AG04450 (cell line): Measurements from ENCODE around the gene BID. TPM values are rescaled to one million over a fixed set of nuclear protein-coding genes. Genes with fewer than 3 reads are reported as not detected.

ENCODE experiments used
- CTCF ChIA-PET: fragments of 300-600, 350-600 bp; formaldehyde crosslinking; extraction: SDS; loops from one replicate; lab custom pipeline; 2022; ENCODE audit warnings: antibody characterized with exemption, inconsistent platforms; lab: Charles Lee
- POLR2A ChIA-PET: fragments of 350-600 bp; formaldehyde crosslinking; extraction: SDS; loops from one replicate; lab custom pipeline; 2021; ENCODE audit warnings: antibody characterized with exemption, inconsistent platforms; lab: Yijun Ruan, JAX
- DNase-seq: peaks from one replicate; pipeline ENCODE4 v3.0.0-alpha.2; 2011; ENCODE audit warnings: low read depth, low spot score
- H3K27ac ChIP-seq: one replicate; pipeline ENCODE4 v1.5.1; 2012; ENCODE audit warnings: low read depth, low read length, control low read depth
- H3K27me3 ChIP-seq: one replicate; pipeline ENCODE4 v1.6.0; 2012; ENCODE audit warnings: low read length; ENCODE audit not compliant: control insufficient read depth, insufficient read depth
- H3K4me3 ChIP-seq: 2 replicates; pipeline ENCODE4 v1.5.1; 2011; ENCODE audit warnings: mild to moderate bottlenecking, low read depth, low read length, control low read depth
- H3K9me3 ChIP-seq: 2 replicates; pipeline ENCODE4 v1.5.1; 2012; ENCODE audit warnings: low read length; ENCODE audit not compliant: control insufficient read depth, insufficient read depth
- CTCF ChIP-seq: IDR thresholded peaks from 2 replicates; pipeline ENCODE4 v1.5.1; 2011; ENCODE audit warnings: low read depth, low read length, control low read depth, inconsistent platforms
- polyA plus RNA-seq: library from polyadenylated mRNA; depleted of rRNA; stranded (reverse); fragments of >200 nt; gene quantifications from 2 replicates; pipeline ENCODE4 v1.2.3, GENCODE V29; 2011

BID gene
- polyA plus RNA-seq, 1 experiment = 65.3 TPM

- ChIA-PET POLR2A (interaction anchor here (0.6 to 0.7 kb wide), 2 partner anchors 29 to 88 kb away, joined by 3 to 4 read pairs; partner anchors contain the start of gene BCL2L13), CTCF (interaction anchor here (1.0 to 3.5 kb wide), 2 partner anchors 15 kb away, joined by 3 to 25 read pairs; no protein-coding TSS in a partner anchor)
- no peak for TF ChIP-seq CTCF
- Histone ChIP-seq H3K4me3 (no peak overlapping the region), H3K9me3 (no peaks in the 10 kb centered on the region), H3K27ac (peak overlapping the region; percentile 89), H3K27me3 (no peaks in the 10 kb centered on the region)
- no peak for DNase-seq
Measured at GRCh38 chr22:17726928-17727897, 47.1 kb downstream of the BID start.

GRCh38 chr22:17726006-17726927 is 48.0 kb downstream of the BID start:
- peak; percentile 27 for DNase-seq
- no peak for TF ChIP-seq CTCF
- Histone ChIP-seq H3K27ac (peak overlapping the region; percentile 89), H3K27me3 (no peaks in the 10 kb centered on the region), H3K4me3 (no peak overlapping the region), H3K9me3 (no peaks in the 10 kb centered on the region)
- CTCF ChIA-PET = interaction anchor here (1.0 kb wide), 1 partner anchor 16 kb away, joined by 3 read pairs; no protein-coding TSS in a partner anchor
- POLR2A ChIA-PET = interaction anchor here (0.7 kb wide), 1 partner anchor 87 kb away, joined by 3 read pairs; the partner anchor contains the start of gene BCL2L13

DNA sequence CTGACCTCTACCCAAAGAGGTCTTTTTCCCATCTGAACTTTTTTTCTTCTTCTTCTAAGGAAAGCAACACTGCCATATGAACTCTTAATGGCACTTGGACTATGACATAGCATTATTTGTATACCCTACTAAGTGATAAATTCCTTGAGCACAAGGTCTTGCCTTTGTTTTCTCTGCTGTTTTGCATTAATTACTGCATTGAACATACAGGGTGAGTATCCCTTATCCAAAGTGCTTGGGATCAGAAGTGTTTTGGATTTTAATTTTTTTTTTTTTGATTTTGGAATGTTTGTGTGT is 48.8 kb downstream of the BID start:
- H3K27me3 ChIP-seq = no peaks in the 10 kb centered on the region
- ChIA-PET CTCF (no interaction called here), POLR2A (no interaction called here)
- DNase-seq = no peak
- no peak overlapping the region for H3K4me3 ChIP-seq
- TF ChIP-seq CTCF = no peak
- no peak overlapping the region for H3K27ac ChIP-seq
- no peaks in the 10 kb centered on the region for H3K9me3 ChIP-seq

- no peak overlapping the region for H3K27ac ChIP-seq
- no peaks in the 10 kb centered on the region for H3K9me3 ChIP-seq
- DNase-seq = no peak
- TF ChIP-seq CTCF = no peak
- no peak overlapping the region for H3K4me3 ChIP-seq
- CTCF ChIA-PET = no interaction called here
- POLR2A ChIA-PET = no interaction called here
- no peaks in the 10 kb centered on the region for H3K27me3 ChIP-seq
Measured at GRCh38 chr22:17724678-17725499, 49.4 kb downstream of the BID start.
